Non-pigmented ciliary epithelial cell (primary cell): Measurements from ENCODE around the gene ILDR1.
"Not testable (repeated sequence)": the region's sequence is repeated elsewhere in the genome, so short reads cannot be mapped to it uniquely, and the experiment has no call there.

ENCODE experiments used
- DNase-seq: peaks from one replicate; pipeline ENCODE4 v3.0.0-alpha.2; 2010; ENCODE audit warnings: low read depth

ILDR1 gene

GRCh38 chr3:121942116-121942786, 79.8 kb downstream of the ILDR1 start:
- DNase-seq: no peak

- no peak for DNase-seq
These were observed 80.5 kb downstream of the ILDR1 start for GRCh38 chr3:121941592-121941991.

- DNase-seq: not testable (repeated sequence)
These were observed 83.7 kb downstream of the ILDR1 start for GRCh38 chr3:121938141-121938855.
